ENCODE results near the gene CISTR. TPM values are rescaled to one million over a fixed set of nuclear protein-coding genes. Genes with fewer than 3 reads are reported as not detected.

Gene CISTR
- total and polyA plus RNA-seq, 2 donors (not counting 1 experiment from before 2014, with no cell fraction given), result not detected

GRCh38 chr12:53788892-53789291, 37.1 kb upstream of the CISTR start:
- DNase-seq (no peak), ATAC-seq (ENCODE audit: low read depth) (no peak)
- Histone ChIP-seq H3K4me2 (replicated peaks; ENCODE audit: low read depth, low read length, poor library complexity, severe bottlenecking) (no peak overlapping the region), H3K27ac (ENCODE audit: low read length in 2 of 2) (no peak overlapping the region), H3K36me3 (replicated peaks in 1 of 2; ENCODE audit: control extremely low read depth in 1 of 2, control insufficient read depth in 1 of 2, extremely low read depth in 1 of 2, insufficient read depth in 2 of 2, low read length in 1 of 2) (no peaks in the 10 kb centered on the region), H4K20me1 (ENCODE audit: control insufficient read depth, insufficient read depth, low read length, poor library complexity, severe bottlenecking) (no peaks in the 10 kb centered on the region), H3K4me3 (ENCODE audit: control extremely low read depth in 1 of 5, extremely low read depth in 1 of 5, insufficient read depth in 1 of 5, low read depth in 2 of 5, low read length in 4 of 5) (no peak overlapping the region), H3K9me3 (ENCODE audit: control extremely low read depth in 1 of 3, control insufficient read depth in 2 of 3, insufficient read depth in 1 of 3, low read length in 2 of 3) (no peaks in the 10 kb centered on the region), H3K79me2 (ENCODE audit: control insufficient read depth, insufficient read depth, low read length) (no peaks in the 10 kb centered on the region), H3K4me1 (ENCODE audit: control insufficient read depth in 2 of 2, insufficient read depth in 2 of 2, low read length in 2 of 2) (no peaks in the 10 kb centered on the region), H3K9ac (ENCODE audit: low read length) (no peak overlapping the region), H3K27me3 (replicated peaks in 1 of 4; ENCODE audit: control extremely low read depth in 1 of 4, control insufficient read depth in 3 of 4, insufficient read depth in 4 of 4, low read length in 3 of 4) (peaks cover 0 to 10% (median 8%) of the 10 kb centered on the region in 4 experiments), H2AFZ (ENCODE audit: insufficient read depth, low read depth, low read length, poor library complexity, severe bottlenecking) (no peak overlapping the region)
- ChIA-PET POLR2A (no interaction called here), CTCF (interaction anchor here (1.0 kb wide), 1 partner anchor 419 kb away, joined by 3 read pairs; no protein-coding TSS in a partner anchor)
- TF ChIP-seq EZH2 (IDR thresholded peaks at IDR 0.05; ENCODE audit: borderline replicate concordance, insufficient read depth, low read depth, low read length, poor library complexity, severe bottlenecking) (no peak), CTCF (IDR thresholded peaks at IDR 0.05) (no peak)
- Mint-ChIP-seq H3K27me3 (peaks cover 14% of the 10 kb centered on the region), H3K27ac (no peak overlapping the region), H3K4me1 (no peaks in the 10 kb centered on the region), H3K9me3 (ENCODE audit: insufficient read depth) (no peaks in the 10 kb centered on the region), H3K4me3 (no peak overlapping the region)
- intact Hi-C loops (cut with micrococcal nuclease), result no loop called here
- WGBS (ENCODE audit: insufficient coverage), result 100% methylated on average over 1 of the region's 1 CpG

- Mint-ChIP-seq H3K4me3 (no peak overlapping the region), H3K9me3 (ENCODE audit: insufficient read depth) (no peaks in the 10 kb centered on the region), H3K27me3 (peaks cover 27% of the 10 kb centered on the region), H3K4me1 (no peaks in the 10 kb centered on the region), H3K27ac (no peak overlapping the region)
- POLR2A ChIA-PET, result no interaction called here
- Histone ChIP-seq H3K4me1 (ENCODE audit: control insufficient read depth in 2 of 2, insufficient read depth in 2 of 2, low read length in 2 of 2) (no peaks in the 10 kb centered on the region), H3K4me3 (ENCODE audit: control extremely low read depth in 1 of 5, extremely low read depth in 1 of 5, insufficient read depth in 1 of 5, low read depth in 2 of 5, low read length in 4 of 5) (no peak overlapping the region), H3K4me2 (replicated peaks; ENCODE audit: low read depth, low read length, poor library complexity, severe bottlenecking) (no peak overlapping the region), H3K36me3 (replicated peaks in 1 of 2; ENCODE audit: control extremely low read depth in 1 of 2, control insufficient read depth in 1 of 2, extremely low read depth in 1 of 2, insufficient read depth in 2 of 2, low read length in 1 of 2) (no peaks in the 10 kb centered on the region), H2AFZ (ENCODE audit: insufficient read depth, low read depth, low read length, poor library complexity, severe bottlenecking) (no peak overlapping the region), H3K27me3 (replicated peaks in 1 of 4; ENCODE audit: control extremely low read depth in 1 of 4, control insufficient read depth in 3 of 4, insufficient read depth in 4 of 4, low read length in 3 of 4) (peaks cover 0 to 17% (median 2%) of the 10 kb centered on the region in 4 experiments), H3K9me3 (ENCODE audit: control extremely low read depth in 1 of 3, control insufficient read depth in 2 of 3, insufficient read depth in 1 of 3, low read length in 2 of 3) (no peaks in the 10 kb centered on the region), H4K20me1 (ENCODE audit: control insufficient read depth, insufficient read depth, low read length, poor library complexity, severe bottlenecking) (no peaks in the 10 kb centered on the region), H3K27ac (ENCODE audit: low read length in 2 of 2) (no peak overlapping the region), H3K79me2 (ENCODE audit: control insufficient read depth, insufficient read depth, low read length) (no peaks in the 10 kb centered on the region), H3K9ac (ENCODE audit: low read length) (no peak overlapping the region)
- ATAC-seq (ENCODE audit: low read depth) (no peak), DNase-seq (no peak)
- CTCF ChIA-PET, result no interaction called here
- no peak for TF ChIP-seq CTCF (IDR thresholded peaks at IDR 0.05)
- no peak for TF ChIP-seq EZH2 (IDR thresholded peaks at IDR 0.05; ENCODE audit: borderline replicate concordance, insufficient read depth, low read depth, low read length, poor library complexity, severe bottlenecking)
- intact Hi-C loops (cut with micrococcal nuclease), result no loop called here
- WGBS (ENCODE audit: insufficient coverage), result 95% methylated on average over 7 of the region's 7 CpGs
Observed at GRCh38 chr12:53786411-53786810, 34.6 kb upstream of the CISTR start.

Measured in B cell (primary cell).